HG02885 (cell line): ENCODE results near the gene ARHGAP40.

Source experiments
- ATAC-seq: cut with Tn5 transposase; IDR thresholded peaks from one replicate; pipeline ENCODE4 v1.9.1; 2021; ENCODE audit warnings: mild to moderate bottlenecking; ENCODE audit not compliant: unreplicated experiment, poor library complexity

ARHGAP40 gene

DNA sequence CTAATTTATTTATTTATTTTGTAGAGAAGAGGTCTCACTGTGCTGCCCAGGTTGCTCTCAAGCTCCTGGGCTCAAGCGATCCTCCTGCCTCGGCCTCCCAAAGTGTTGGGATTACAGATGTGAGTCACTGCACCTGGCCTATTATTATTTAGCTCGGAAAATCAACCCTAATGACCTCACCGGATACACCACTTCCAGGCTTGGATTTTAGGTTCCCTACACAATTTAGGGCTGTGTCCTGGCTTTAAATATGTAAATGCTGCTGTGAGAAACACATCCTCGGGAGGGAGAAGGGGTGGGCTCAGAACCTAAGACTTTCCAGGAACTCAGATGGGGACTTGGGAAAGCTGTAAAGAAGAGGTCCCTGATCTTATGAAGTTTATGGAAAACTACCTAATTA is 71.7 kb downstream of the ARHGAP40 start:
- ATAC-seq: no peak

DNA sequence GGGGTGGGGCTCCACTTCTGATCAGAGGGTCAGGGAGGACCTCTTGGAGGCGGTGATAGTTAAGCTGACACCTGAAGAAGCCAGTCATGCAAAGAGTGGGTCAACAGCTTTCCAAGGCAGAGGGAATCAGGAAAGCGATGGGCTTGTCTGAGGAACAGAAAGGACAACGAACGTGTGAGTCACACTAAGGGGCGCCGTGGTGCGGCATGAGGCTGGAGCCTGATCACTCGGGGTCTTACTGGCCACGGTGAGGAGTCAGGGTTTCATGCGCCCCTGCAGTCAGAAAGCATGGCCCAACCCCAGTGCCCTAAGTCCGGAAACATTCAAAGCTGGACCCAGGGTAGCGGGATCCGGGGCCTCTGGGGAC is 72.1 kb downstream of the ARHGAP40 start:
- ATAC-seq: no peak

DNA sequence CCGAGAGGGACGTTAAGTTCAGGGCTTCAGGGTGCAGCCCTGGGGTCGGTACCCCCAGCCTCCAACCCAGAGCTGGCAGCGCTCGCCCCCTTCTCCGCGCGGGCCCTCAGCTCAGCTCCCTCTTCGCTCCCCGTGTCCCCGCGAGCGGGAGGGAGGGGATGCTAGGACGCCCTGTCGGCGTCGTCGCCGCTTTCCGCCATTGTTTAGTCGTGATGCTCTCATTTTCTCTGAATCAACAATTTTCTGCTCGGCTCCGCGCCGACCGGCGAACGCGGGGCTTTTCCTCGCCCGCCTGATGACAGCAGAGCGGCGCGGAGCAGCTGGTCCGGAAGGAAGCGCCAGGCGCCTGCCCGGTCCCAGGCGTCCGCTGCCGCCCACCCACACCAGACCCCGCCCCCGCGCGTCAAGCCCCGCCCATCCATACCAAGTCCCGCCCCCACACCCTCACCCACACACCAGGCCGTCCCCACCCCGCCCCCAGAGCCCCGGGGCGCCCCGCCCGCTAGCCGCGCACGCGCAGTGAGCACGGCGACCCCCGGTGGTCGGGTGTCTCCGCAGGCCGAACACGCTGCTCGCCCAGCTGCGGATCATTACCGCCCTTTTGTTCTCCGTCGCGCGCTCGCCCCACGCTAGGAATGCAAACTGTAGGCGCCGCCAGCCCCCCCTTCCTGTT is 72.6 kb downstream of the ARHGAP40 start:
- ATAC-seq: peak; percentile 45

DNA sequence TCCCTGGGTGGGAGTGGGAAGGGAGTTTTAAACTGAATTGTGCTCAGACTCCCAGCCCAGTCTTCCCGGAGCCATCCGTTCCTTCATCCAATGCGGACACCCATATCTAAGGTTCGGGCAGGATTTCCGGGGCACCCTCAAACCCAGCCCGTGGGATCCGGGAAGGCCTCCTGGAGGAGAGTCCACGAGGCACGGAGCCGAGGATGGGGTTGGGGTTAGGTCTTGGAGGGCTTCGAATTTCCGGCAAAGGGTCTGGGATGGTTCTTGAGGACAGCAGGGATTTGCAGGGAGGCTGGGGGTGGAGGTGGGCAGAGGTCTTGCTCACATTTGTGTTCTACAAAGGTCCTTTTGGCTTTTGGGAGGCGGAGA is 73.1 kb downstream of the ARHGAP40 start:
- no peak for ATAC-seq

DNA sequence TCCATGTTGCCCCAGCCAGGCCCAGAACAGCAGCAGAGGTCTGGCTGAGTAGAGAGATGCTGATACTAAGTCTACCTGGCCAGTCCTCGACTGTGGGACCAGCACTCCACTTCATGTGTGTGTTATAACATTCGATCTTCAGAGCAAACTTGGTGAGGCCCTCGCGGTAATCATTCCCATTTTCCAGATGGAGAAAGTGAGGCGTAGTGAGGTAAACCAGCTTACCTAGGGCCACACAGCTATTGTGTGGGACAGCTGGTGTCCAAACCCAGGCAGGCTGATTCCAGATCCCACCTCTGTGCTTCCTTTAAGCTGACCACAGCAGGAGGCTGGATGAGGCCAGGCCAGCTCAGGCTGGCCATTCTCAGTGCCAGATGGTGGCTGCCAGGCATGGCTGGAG is 75.0 kb downstream of the ARHGAP40 start:
- ATAC-seq: no peak

DNA sequence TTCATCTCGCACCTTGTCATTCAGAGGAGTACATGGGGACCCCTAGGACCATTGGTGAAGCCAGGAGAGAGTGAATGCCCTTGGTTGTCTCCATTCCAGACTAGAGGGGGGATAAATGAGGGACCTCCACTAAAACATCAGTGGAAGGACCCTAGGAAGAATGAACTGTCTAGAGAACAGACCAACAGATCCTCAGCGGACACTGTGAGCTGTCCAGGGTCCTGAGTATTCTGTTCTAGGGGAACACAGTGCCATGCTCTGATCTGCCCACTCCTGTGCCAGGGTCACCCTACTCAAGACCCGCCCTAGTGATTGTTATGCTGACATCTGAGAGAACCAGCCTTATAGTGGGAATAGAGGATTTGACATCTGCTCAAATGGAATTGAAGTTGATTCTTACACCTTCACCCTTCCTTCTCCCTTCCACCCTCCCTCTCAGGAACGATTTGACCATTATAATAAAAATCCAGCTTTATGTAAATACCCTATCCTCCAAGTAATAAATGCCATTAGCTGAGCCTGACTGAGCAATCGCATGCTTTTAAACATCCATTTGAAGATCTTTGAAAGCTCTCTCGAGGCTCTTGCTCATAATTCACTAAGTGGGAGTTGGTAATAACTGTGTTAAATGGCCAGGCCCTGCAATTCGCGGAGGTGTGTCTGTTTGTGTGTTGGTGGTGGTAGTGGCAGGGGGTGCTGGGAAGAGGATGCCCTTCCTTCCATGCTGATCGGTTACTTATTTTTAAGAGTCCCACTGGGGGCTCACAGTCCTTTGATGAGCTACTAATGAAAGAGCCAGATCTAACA is 79.1 kb downstream of the ARHGAP40 start:
- ATAC-seq: no peak

DNA sequence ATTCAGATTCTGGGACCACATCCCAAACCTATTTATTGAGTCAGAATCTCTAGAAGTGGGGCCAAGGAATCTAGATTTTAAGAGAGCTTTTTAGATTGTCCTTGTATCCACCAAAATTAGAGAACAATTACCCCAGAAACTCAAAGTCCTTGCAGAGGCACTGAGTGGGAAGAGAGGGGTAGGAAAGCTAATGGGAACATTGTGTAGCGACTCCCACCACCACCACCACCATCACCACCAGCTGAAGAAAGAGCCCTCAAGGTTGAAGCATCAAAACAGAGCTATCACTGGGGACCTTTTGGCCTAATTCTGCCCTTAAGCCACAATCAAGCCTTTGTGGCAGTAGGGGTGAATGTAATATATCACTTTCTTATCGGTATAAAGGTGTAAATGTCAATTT is 83.7 kb downstream of the ARHGAP40 start:
- ATAC-seq: no peak

DNA sequence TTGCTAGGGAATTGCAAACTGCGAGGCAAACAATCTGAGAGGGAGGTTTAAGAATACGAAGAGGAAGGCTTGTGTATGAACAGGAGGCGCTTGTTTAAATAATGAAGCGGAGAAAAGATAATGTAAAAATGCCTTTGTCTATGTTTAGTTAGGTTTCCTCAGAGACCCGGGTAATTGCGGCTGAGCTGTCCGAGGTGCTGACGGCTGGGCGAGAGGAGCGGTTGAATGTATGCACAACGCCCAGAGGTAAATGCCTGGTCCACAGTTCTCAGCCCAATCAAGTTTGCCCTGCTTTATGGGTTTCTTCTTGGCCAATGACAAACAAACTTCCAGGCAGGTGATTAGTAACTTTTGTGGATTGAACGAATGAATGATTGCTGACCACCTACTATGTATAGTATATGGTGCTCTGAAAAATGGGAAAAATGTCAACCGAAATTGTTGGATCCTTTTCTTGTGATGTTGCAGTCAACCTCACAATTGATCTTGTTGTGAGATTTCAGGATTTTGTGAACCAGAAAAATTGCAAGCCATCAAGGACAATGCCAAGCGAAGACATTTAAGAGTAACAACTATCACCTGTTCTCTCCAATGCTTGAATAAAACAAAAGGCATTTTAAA is 84.4 kb downstream of the ARHGAP40 start:
- no peak for ATAC-seq

DNA sequence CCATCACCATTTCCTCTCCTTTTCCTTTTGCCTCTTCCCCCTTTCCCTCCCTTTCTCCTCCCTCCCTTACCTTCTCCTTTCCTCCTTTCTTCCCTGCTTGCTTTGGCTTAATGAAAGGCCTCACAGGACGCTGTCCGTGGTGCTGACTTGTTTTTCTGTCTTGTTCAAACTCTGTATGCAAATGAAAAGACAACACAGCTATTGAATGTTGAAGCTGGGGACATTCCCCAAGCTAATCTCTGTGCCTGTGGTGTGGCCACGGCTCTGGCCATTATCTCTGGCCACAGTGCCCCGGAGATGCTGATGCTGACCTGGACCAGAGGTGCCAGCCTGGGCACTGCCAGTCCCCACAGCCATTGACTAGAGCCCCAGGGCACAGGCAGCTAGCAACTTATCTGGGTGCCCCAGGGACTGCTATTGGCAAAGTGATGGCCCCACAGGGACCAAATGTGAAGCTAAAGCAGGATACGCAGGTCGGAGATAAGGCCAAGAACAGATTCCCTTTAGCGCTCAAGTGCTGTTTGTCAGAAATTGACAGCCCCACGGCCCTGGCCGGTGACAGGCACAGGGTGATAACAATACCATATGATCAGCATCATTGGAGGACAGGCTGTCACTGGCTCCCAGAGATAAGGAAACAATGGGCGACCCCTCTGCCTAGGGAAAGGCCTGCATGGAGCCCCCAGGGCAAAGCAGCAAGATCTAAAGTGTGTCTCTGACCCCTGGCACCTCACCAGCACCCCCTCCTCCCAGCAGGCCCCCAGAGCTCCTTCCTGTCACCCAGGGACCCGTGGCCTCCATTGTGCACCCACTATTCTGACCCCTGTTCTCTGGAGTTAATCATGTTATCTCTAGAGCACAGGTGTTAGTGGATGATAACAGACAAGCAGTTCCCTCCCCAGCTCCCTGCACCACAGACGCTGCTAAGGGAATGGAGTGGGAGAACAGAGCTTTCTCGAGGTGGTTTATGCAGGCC is 91.1 kb downstream of the ARHGAP40 start:
- ATAC-seq: no peak

DNA sequence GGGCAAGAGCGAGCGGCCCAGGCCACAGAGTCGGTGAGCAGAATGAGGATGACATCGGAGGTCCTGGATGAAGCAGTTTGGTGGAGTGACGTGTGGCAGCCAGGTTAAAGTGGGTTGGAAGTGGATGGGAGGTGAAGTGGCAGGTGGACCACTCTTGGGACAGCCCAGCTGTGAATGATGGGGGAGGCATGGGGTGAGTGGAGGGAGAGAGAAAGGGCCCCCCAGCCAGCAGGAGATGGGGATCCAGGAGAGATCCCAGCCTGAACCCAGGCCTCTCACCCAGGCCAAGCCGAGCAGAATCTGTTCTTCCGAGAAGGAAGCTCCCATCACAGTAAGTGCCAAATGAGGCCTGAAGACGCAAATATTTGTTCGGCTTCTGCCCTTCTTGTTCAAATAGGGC is 95.7 kb downstream of the ARHGAP40 start:
- ATAC-seq: no peak

DNA sequence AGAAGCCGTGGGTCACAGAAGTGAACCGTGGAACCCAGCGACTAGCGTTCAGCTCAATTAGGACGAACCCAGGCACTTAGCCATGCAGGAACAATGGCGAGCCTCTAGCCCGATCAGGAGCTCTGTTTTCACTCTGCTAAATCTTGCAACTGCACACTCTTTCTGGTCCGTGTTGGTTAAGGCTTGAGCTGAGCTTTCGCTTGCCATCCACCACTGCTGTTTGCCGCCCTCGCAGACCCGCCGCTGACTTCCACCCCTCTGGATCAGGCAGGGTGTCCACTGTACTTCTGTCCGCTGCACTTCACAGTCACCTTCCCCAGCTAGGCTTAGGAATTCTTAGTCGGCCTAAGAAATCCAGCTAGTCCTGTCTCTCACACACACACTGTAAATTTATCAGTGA is 96.9 kb downstream of the ARHGAP40 start:
- ATAC-seq: no peak

DNA sequence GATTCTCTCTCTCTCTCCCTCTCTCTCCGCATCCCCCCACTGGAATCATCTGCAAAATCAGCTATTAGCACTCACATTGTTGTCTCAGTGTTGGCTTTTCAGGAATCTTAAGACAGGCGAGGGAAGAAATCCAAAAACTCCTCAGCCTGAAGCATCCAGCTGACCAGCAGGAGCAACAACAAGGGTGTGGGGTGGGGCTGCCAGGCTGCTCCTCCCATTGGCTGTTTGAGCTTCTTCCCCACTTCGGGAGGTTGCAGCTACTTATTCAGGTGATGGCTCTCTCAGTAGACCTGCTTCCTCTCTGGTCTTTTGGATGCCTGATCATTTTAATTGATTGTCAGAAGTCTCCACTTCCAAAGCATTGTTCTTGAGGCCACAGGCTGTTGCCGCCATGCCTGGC is 98.5 kb downstream of the ARHGAP40 start:
- no peak for ATAC-seq
